Loucy (cell line): Measurements from ENCODE around the gene VAV3.

Experiments used
- H2AFZ ChIP-seq: fragments of 200-600 bp; sonication (generic); 2 replicates; pipeline ENCODE4 v1.6.0; 2016; ENCODE audit warnings: antibody characterized with exemption, mild to moderate bottlenecking, low read length, moderate library complexity
- H3F3A ChIP-seq: fragments of 200-600 bp; 2 replicates; pipeline ENCODE4 v1.6.0; 2016; ENCODE audit warnings: antibody characterized with exemption, low read depth, mild to moderate bottlenecking
- H3K27me3 ChIP-seq: fragments of 200-600 bp; sonication (generic); 2 replicates; pipeline ENCODE4 v1.6.1; 2014; ENCODE audit warnings: low read length, mild to moderate bottlenecking; ENCODE audit not compliant: insufficient read depth, poor library complexity, severe bottlenecking
- H3K36me3 ChIP-seq: fragments of 200-600 bp; sonication (generic); 2 replicates; pipeline ENCODE4 v1.6.1; 2016; ENCODE audit warnings: low read length; ENCODE audit not compliant: insufficient read depth
- H3K4me1 ChIP-seq: fragments of 200-600 bp; sonication (generic); 2 replicates; pipeline ENCODE4 v1.5.1; 2014; ENCODE audit warnings: low read length, mild to moderate bottlenecking; ENCODE audit not compliant: insufficient read depth, poor library complexity, severe bottlenecking
- H3K4me2 ChIP-seq: fragments of 200-600 bp; sonication (generic); 2 replicates; pipeline ENCODE4 v1.6.0; 2014; ENCODE audit warnings: antibody characterized with exemption, low read length, low read depth, mild to moderate bottlenecking; ENCODE audit not compliant: poor library complexity, severe bottlenecking
- H3K4me3 ChIP-seq: fragments of 200-600 bp; sonication (generic); 2 replicates; pipeline ENCODE4 v1.5.1; 2014; ENCODE audit warnings: low read length, mild to moderate bottlenecking, mixed read lengths; ENCODE audit not compliant: poor library complexity, severe bottlenecking
- H3K79me2 ChIP-seq: fragments of 200-600 bp; sonication (generic); 2 replicates; pipeline ENCODE4 v1.6.1; 2014; ENCODE audit warnings: low read length; ENCODE audit not compliant: insufficient read depth
- H3K9ac ChIP-seq: fragments of 200-600 bp; sonication (generic); 2 replicates; pipeline ENCODE4 v1.6.0; 2014; ENCODE audit warnings: mild to moderate bottlenecking, low read depth, low read length, moderate library complexity; ENCODE audit not compliant: poor library complexity, severe bottlenecking
- H3K9me2 ChIP-seq: fragments of 200-600 bp; sonication (generic); replicated peaks from 2 replicates; pipeline ENCODE4 v1.6.1; 2016; ENCODE audit warnings: low read depth, low read length, mixed read lengths
- H3K9me3 ChIP-seq: fragments of 200-600 bp; sonication (generic); 2 replicates; pipeline ENCODE4 v1.6.1; 2014; ENCODE audit warnings: mild to moderate bottlenecking, antibody characterized with exemption, low read length, low read depth; ENCODE audit not compliant: insufficient read depth
- H4K20me1 ChIP-seq: fragments of 200-600 bp; sonication (generic); 2 replicates; pipeline ENCODE4 v1.6.0; 2014; ENCODE audit warnings: antibody characterized with exemption, low read length, mild to moderate bottlenecking; ENCODE audit not compliant: insufficient read depth, poor library complexity, severe bottlenecking
- CTCF ChIP-seq: fragments of 200-600 bp; sonication (generic); conservative IDR thresholded peaks from 2 replicates; pipeline ENCODE4 v1.5.1; 2014; ENCODE audit warnings: mild to moderate bottlenecking, antibody characterized with exemption, low read length
- EZH2phosphoT487 ChIP-seq: fragments of 200-600 bp; IDR thresholded peaks from 2 replicates; pipeline ENCODE4 v1.6.1; 2018; ENCODE audit warnings: antibody characterized with exemption, mild to moderate bottlenecking, moderate library complexity, borderline replicate concordance

Gene VAV3

GRCh38 chr1:107574044-107574443 lies 390.9 kb downstream of the VAV3 start:
- Histone ChIP-seq H4K20me1 (no peaks in the 10 kb centered on the region), H3K9me2 (no peaks in the 10 kb centered on the region), H3K79me2 (no peaks in the 10 kb centered on the region), H3K36me3 (peaks cover 82% of the 10 kb centered on the region; the same call in 1 of the 2 replicates), H3K4me3 (no peak overlapping the region), H3F3A (no peaks in the 10 kb centered on the region), H2AFZ (no peak overlapping the region), H3K4me1 (no peaks in the 10 kb centered on the region), H3K4me2 (no peak overlapping the region), H3K27me3 (no peaks in the 10 kb centered on the region), H3K9me3 (no peaks in the 10 kb centered on the region), H3K9ac (no peak overlapping the region)
- TF ChIP-seq CTCF: no peak
- no peak for TF ChIP-seq EZH2phosphoT487

- no peaks in the 10 kb centered on the region for H3F3A ChIP-seq
- H3K4me1 ChIP-seq: no peaks in the 10 kb centered on the region
- no peak overlapping the region for H2AFZ ChIP-seq
- H3K4me2 ChIP-seq: no peak overlapping the region
- no peaks in the 10 kb centered on the region for H4K20me1 ChIP-seq
- H3K9ac ChIP-seq: no peak overlapping the region
- no peaks in the 10 kb centered on the region for H3K79me2 ChIP-seq
- H3K36me3 ChIP-seq: peaks cover 69% of the 10 kb centered on the region; the same call in 1 of the 2 replicates
- H3K9me3 ChIP-seq: no peaks in the 10 kb centered on the region
- TF ChIP-seq EZH2phosphoT487 (no peak), CTCF (no peak)
- H3K4me3 ChIP-seq: no peak overlapping the region
- no peaks in the 10 kb centered on the region for H3K9me2 ChIP-seq
- H3K27me3 ChIP-seq: no peaks in the 10 kb centered on the region
Measured at GRCh38 chr1:107572674-107573211, 392.2 kb downstream of the VAV3 start.

- no peaks in the 10 kb centered on the region for H3K9me3 ChIP-seq
- H3K27me3 ChIP-seq: no peaks in the 10 kb centered on the region
- no peaks in the 10 kb centered on the region for H3K9me2 ChIP-seq
- H3F3A ChIP-seq: no peaks in the 10 kb centered on the region
- H4K20me1 ChIP-seq: no peaks in the 10 kb centered on the region
- no peak overlapping the region for H2AFZ ChIP-seq
- no peak overlapping the region for H3K4me3 ChIP-seq
- no peak overlapping the region for H3K4me2 ChIP-seq
- TF ChIP-seq EZH2phosphoT487: no peak
- TF ChIP-seq CTCF: no peak
- no peaks in the 10 kb centered on the region for H3K4me1 ChIP-seq
- peaks cover 52% of the 10 kb centered on the region; the same call in 1 of the 2 replicates for H3K36me3 ChIP-seq
- no peaks in the 10 kb centered on the region for H3K79me2 ChIP-seq
- no peak overlapping the region for H3K9ac ChIP-seq
Measured at GRCh38 chr1:107570768-107571167, 394.2 kb downstream of the VAV3 start.
